GM21515 (cell line): ENCODE measurements around the gene BACE2.
"Not testable (repeated sequence)": the region's sequence is repeated elsewhere in the genome, so short reads cannot be mapped to it uniquely, and the experiment has no call there.

Experiments used
- ATAC-seq: cut with Tn5 transposase; IDR thresholded peaks from one replicate; pipeline ENCODE4 v1.9.1; 2021; ENCODE audit not compliant: unreplicated experiment

BACE2 gene

DNA sequence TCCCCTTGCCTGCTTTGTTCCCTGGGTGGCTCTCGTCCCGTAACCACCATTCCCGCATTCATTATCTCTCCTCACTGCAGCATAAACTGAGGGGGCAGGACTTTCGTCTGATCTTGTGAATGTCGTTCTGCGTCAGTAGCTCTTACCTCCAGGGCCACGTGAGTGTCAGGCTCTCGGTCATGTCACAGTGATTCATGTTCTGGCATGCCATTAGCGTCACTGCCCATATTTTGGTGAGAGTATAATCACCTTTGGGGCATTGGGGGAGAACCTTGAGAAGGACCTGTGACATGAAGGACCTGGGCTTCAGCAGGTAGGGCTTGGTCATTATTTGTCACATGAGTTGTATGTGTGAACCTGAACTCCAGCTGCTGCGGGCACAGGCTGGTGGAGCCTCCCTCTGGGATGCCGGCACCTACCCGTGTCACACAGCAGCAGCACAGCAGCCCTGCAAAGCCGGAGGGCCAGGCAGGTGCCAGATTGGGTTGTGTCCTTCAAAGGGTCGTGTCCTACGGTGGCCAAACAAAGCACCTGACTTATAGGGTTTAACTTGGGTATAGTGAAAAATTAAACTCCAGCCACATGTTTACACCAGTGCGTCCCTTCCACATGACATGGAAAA, 68.5 kb downstream of the BACE2 start:
- ATAC-seq: no peak

DNA sequence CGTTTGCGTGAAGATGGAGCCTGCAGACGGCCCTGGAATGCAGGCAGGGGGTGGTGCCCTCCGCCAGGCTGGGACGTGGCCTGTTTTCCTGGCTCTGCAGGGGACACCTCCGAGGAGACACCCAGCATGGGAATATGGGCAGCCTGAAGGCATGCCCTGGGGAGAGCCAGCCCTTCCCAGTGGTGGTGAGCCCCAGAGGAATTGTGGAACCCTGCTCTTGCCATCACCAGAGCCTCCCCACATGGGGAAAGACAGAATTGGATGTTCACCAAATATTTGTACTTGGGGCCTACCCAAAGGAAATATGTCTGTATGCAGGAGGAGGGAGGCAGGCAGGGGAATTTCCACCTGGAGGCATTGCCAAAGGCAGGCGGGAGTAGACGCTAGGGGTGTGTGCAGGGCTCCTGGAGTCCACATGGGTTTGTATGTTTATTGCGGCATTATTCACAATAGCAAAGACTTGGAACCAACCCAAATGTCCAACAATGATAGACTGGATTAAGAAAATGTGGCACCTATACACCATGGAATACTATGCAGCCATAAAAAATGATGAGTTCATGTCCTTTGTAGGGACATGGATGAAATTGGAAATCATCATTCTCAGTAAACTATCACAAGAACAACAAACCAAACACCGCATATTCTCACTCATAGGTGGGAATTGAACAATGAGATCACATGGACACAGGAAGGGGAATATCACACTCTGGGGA, 70.3 kb downstream of the BACE2 start:
- ATAC-seq: not testable (repeated sequence)

DNA sequence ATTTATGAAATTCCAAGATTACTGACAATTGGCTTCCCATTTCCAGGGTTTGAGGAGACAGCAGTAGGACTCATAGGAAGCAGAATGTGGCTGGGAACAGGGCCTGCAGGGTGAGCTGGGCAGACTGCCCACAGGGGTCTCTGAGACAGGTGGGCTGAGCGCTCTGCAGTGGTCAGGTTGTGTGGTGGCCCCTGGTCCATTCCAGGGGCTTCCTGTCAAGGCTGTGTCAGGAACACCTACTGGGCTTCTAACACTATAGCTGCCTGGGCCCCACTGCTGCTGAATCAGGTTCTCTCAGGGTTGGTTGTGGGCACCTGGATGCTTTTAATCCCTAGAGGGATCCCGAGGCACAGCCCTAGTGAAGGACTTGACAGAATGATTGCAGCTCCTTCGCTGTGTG, 72.1 kb downstream of the BACE2 start:
- no peak for ATAC-seq

DNA sequence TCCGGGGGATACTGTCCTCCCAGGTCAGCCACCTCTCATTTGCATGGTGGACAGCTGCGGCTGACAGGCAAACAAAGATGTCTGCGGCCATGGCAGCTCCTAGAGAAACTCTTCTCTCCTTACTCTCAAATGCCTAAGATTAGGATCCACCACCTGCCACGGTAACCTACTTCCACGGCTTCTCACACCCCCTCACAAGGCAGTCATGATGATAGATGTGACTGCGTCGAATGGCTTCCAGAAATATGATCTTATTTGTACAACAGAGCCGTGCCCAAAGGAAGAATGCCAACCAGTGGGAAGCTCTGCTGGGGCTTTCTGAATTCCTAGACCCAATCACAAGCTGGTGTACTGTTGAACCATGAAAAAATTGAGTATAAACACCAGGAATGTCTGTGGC, 73.4 kb downstream of the BACE2 start:
- ATAC-seq: no peak

DNA sequence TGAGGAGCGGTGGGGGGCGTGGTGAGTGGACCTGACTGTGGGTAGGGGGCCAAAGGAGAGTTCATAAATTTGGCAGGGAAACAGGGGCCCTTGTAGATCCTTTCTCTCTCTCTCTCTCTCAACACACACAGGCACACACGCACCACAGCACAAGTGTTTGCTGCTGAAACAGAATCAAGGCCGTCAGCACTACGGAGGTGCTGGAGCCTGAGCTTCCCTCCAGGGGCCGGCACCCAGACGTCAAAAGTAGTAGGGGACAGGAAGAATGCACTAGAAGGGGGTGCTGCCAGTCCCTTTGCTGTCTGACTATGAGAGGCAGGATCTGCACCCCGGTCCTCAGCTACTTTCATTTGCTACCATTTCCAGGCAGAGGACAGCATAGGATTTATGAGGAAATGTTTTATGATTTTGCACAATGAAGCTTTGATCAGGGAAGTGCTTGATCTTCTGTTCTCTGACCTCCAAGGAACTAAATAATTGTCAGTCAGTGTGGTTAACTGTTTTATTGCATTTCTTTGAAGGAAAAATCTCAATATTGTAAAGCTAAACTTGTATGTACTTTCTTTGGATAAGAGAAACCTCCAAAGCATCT, 74.4 kb downstream of the BACE2 start:
- ATAC-seq: no peak

DNA sequence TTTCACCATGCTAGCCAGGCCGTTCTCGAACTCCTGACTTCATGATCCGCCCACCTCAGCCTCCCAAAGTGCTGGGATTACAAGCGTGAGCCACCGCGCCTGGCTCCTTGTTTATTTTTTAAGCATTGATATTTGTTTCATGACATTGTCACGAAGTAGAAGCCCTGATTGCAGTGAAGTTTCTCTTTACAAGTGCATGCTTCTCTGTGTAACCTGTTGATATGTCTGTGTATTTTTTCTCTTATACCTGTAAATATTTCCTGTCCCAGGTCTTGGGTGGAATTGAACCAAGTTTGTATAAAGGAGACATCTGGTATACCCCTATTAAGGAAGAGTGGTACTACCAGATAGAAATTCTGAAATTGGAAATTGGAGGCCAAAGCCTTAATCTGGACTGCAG, 75.1 kb downstream of the BACE2 start:
- ATAC-seq: no peak

DNA sequence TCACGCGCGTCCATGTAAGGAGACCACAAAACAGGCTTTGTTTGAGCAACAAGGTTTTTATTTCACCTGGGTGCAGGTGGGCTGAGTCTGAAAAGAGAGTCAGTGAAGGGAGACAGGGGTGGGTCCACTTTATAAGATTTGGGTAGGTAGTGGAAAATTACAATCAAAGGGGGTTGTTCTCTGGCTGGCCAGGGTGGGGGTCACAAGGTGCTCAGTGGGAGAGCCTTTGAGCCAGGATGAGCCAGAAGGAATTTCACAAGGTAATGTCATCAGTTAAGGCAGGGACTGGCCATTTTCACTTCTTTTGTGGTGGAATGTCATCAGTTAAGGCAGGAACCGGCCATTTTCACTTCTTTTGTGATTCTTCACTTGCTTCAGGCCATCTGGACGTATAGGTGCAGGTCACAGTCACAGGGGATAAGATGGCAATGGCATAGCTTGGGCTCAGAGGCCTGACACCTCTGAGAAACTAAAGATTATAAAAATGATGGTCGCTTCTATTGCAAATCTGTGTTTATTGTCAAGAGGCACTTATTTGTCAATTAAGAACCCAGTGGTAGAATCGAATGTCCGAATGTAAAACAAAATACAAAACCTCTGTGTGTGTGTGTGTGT, 76.4 kb downstream of the BACE2 start:
- not testable (repeated sequence) for ATAC-seq

DNA sequence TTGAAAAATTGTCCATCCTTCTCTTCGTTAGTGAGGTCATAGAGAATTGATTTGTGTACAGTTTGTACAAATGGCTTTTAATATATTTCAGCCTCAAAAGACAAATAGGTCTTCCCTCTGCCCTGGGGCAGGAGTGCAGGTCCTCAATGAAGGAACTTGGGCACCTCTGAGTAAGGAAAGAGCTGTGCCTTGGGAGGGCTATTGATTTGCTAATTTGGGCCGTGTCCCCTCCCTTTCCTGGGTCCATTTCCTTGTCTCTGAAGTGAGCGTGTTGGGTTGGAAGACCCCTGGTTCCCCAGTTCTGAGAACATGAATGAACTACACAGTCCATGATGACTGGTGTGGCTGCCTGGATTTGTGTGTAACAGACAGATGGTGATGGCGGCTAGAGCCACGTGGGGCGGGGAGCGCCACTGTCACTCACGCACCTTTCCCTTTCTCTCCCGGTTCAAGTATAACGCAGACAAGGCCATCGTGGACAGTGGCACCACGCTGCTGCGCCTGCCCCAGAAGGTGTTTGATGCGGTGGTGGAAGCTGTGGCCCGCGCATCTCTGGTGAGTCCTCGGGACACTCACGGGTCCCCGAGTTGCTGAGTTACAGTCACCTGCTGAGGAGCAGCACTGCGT, 77.7 kb downstream of the BACE2 start:
- ATAC-seq: no peak

DNA sequence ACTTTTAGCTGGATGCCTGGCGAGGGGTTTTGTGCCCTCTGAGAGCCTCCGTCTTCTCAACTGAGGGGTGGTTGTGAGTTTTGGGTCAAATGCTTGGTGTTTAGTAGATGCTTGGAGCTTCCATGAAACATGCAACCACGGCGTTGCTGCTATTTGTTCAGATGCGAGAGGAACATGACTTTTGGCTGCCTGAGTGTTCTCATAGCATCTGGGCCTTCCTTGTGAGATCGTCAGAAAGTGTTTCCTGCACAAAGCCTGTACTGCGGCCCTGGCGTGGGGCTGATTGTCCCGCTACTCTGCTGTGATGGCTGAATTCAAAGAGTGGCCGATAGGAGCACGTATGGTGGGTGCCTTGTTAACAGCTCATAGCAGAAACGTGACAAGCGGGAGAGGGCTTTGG, 78.8 kb downstream of the BACE2 start:
- ATAC-seq: no peak

DNA sequence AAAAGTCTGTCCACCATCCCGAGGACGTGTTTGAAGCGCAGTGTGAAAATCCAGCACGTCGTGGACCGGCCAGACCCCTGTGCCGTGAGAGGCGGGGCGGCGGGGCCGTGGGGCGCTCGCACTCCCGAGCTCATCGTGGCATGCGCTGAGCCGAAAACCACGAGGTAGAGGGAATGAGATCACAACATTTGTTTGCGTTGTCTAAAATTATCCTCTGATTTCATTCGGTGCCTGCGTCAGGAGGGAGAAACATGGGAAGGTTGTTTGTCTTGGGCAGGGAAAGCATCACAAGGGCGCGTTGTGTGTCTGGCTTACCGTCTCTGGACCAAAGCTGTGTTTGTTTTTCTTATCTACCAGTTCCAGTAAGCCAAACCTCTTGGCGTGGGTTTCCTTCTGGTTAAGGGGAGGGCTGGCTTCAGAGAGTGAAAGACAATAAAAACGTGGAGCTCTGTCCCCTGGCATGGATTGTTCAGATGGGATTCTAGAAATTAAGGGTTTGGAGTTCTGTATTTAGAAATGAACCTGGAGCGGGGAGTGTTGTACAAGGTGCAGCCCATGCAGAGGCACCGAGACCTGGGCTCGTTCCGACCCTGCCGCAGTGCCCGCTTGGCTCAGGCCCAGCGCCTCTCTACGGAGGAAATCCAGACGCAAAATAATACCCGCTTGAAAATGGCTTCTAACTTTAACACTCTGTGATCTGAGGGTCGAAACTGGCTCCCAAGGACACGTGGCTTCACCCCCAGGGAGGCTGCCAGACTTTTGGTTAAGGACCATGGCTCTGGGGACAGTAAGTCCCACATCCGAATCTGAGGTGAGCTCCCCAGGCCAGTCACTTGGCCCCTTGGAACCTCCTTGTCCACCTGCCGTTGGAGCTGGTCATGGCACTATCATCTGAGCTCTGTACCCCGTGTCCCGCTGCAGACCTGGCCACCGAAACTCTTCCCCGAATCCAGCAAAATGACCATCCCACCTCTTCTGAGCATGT, 79.9 kb downstream of the BACE2 start:
- no peak for ATAC-seq

DNA sequence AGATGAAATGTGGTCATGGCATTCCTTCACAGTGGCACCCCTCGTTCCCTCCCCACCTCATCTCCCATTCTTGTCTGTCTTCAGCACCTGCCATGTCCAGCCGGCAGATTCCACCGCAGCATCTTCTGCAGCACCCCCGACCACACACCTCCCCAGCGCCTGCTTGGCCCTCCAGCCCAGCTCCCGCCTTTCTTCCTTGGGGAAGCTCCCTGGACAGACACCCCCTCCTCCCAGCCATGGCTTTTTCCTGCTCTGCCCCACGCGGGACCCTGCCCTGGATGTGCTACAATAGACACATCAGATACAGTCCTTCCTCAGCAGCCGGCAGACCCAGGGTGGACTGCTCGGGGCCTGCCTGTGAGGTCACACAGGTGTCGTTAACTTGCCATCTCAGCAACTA, 81.5 kb downstream of the BACE2 start:
- no peak for ATAC-seq

DNA sequence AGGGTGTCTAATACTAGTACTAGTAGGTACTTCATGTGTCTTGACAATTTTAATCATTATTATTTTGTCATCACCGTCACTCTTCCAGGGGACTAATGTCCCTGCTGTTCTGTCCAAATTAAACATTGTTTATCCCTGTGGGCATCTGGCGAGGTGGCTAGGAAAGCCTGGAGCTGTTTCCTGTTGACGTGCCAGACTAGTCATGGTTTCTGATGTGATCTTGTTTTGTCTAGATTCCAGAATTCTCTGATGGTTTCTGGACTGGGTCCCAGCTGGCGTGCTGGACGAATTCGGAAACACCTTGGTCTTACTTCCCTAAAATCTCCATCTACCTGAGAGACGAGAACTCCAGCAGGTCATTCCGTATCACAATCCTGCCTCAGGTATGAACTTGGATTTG, 82.6 kb downstream of the BACE2 start:
- ATAC-seq: no peak

DNA sequence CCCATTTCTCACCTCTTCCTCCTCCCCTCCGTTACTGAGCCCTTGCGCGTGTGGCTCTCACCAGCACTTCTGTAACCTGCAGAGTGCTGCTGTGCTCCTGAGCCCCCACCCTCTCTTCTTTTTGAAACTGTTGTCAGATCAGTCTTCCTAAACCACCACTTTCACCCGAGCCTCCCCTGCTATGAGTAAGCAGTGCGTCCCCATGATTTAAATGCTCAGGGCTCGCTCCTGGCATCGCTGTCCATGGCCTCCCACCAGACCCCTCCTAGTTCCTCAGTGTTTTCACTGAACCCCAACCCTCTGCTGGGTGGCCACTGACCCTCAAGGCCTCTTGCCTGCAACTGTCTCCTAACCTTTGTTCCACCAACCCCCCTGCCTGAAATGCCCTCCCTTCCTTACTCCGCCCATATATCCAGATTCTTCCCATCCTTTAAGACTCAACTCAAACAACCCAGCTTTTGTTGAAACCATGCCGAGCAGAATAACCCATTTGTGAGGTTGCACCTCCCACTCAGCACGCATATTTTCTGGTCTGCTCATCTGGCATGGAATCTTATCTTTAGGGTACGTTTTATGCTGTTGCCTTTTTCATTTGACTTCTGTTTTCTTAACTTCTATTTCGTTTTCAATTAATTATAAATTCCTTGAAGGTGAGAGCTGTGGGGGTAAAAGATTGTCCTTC, 84.1 kb downstream of the BACE2 start:
- ATAC-seq: no peak

DNA sequence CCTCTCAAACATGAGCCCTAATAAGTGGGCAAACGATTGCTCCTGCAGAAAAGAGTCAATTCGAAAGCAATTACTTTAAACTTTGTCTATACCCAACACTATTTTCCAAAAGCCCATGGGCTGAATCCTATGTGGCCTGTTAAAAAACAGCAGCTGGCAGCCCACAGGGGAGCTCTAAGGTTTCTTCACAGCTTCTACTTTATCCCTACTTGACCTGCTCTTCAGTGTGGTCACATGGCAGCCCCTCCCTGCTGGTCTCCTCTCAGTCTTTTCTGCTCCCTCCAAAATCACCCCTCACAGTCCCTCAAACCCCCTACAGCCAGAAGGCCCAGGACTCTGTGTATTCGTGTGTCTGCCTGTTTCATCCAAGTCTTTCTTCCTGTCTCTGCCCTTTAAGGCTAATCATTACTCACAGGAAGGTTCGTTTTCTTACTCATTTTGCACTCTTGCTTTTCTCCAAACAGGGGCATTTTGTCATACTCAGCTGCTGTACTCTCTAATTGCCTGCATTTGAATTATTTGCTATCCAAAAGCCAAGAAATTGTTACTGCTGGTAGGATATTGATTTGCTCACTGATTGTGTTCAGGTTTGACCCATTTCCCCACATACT, 86.2 kb downstream of the BACE2 start:
- ATAC-seq: no peak

DNA sequence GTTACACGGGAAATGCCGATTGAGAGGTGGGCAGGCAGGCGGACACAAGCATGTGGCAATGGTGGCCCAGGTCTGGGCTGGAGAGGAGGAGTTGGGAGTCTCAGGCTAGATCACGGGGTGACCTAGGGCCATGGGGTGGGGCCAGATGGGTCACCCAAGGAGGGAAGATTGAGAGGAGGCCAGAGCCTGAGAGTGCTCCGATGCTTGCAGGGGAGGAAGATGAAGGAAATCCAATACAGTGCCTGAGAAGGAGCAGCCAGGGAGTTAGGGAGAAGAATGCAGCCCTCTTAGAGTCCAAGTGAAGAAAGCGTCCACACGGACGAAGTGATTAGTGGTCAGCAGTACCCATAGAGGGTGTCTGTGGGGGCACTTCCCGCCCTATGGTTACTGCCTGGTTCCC, 87.2 kb downstream of the BACE2 start:
- no peak for ATAC-seq

DNA sequence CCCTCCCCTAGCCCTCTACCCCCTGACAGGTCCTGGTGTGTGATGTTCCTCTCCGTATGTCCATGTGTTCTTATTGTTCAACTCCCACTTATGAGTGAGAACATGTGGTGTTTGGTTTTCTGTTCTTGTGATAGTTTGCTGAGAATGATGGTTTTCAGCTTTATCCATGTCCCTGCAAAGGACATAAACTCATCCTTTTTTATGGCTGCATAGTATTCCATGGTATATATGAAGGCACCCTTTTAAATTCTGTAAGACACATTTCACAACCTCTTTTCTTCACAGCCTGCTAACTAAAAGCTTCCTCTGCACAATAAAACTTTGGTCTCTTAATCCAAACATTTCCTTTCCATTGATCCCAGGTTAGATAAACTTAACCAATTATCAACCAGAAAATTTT, 88.3 kb downstream of the BACE2 start:
- not testable (repeated sequence) for ATAC-seq

DNA sequence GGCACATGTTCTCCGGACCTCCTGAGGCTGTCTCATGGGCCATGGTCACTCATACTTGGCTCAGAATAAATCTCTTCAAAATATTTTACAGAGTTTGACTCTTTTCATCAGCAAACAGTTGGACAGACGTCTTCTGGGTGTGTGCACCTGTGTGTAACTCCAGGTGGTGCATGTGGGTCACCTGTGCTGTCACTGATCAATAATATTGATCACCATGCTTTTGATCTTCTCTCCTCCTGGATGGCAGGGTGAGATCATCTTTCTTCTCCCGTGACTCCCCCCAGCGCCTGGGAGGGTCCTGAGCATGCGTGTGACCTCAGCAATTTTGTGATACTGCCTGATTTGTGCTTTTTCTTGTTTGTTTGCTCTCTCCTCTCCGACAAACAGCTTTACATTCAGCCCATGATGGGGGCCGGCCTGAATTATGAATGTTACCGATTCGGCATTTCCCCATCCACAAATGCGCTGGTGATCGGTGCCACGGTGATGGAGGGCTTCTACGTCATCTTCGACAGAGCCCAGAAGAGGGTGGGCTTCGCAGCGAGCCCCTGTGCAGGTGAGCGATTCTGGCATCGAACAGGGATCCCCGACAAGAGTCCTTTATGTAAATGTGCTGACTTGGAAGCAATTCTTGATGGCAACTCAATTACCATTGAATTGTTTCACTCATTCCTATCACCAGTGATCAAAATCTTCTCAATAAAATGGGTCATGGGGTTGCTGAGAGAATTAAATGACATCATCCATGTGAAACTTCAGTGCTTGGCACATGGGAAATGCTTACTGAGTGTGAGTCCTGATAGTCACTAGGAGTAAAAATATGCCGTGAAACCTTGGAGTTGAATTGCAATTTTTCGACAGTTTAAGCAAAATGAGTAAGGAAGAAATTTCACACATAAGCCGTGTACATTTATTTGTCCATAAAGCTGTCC, 89.1 kb downstream of the BACE2 start:
- no peak for ATAC-seq

DNA sequence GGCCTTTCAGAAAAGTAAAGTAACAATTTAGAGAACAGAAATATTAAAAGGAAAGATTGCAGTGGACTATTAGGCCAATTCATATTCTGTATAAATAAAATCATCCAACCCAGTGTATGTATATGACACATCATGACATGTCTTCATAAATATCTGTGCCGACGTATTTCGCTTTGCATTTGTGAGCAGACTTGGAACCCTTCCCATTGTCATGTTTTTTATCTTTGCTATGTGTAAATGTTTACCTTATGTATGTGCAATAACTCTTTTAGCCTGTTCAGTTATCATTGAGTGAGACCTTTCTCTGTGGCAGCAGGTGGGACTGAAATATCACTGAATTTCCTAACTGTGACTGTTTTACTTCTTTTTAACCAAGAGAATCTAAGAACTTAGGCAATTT, 90.7 kb downstream of the BACE2 start:
- no peak for ATAC-seq
